ENCODE results near the gene PIK3CD.

The PIK3CD gene

DNA sequence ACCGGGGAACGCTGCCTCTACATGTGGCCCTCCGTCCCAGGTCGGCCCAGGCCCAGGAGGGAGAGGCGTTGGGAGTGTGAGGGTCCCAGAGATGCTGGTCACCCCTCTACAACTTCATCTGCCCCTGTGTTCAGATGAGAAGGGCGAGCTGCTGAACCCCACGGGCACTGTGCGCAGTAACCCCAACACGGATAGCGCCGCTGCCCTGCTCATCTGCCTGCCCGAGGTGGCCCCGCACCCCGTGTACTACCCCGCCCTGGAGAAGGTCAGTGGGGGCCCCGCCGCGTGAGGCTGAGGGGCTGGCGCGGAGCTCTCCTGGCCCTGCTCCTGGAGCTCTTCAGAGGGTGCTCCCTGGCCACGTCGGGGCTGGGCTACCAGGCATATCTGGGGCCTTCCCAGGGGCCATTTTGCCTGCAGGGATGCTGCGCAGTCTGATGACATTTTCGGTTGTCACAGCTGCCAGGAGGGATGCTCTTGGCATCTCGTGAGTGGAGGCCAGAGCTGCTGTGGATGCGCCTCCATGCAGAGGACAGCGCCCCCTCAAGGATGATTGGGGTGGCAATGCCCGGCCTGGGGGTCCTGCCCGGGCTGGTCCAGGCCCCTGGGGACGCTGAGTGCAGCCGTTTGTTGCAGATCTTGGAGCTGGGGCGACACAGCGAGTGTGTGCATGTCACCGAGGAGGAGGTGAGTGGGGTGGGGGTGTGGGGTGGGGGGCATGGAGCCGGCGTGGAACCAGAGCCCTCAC, 68.6 kb downstream of the PIK3CD start:
- DNase-seq, result no peak

DNA sequence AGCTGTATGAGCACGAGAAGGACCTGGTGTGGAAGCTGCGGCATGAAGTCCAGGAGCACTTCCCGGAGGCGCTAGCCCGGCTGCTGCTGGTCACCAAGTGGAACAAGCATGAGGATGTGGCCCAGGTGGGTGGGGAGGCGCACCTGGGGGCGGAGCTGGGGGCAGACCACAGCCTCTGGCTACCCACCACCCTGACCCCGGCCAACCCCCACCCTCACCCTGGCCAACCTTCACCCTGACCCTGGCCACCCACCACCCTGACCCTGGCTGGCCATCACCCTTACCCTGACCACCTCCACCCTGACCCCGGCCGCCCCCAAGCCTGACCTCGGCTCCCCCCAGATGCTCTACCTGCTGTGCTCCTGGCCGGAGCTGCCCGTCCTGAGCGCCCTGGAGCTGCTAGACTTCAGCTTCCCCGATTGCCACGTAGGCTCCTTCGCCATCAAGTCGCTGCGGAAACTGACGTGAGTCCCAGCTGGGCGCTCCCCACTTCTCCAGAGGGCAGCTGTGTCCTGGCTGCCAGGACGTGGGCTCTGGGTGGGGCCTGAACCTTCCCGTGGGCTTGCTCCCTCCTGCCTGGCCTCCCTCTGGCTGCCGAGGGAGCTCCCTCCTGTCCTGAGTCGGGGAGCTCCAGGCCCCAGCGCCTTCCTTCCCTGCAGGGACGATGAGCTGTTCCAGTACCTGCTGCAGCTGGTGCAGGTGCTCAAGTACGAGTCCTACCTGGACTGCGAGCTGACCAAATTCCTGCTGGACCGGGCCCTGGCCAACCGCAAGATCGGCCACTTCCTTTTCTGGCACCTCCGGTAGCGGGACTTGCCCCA, 69.5 kb downstream of the PIK3CD start:
- DNase-seq, result no peak

DNA sequence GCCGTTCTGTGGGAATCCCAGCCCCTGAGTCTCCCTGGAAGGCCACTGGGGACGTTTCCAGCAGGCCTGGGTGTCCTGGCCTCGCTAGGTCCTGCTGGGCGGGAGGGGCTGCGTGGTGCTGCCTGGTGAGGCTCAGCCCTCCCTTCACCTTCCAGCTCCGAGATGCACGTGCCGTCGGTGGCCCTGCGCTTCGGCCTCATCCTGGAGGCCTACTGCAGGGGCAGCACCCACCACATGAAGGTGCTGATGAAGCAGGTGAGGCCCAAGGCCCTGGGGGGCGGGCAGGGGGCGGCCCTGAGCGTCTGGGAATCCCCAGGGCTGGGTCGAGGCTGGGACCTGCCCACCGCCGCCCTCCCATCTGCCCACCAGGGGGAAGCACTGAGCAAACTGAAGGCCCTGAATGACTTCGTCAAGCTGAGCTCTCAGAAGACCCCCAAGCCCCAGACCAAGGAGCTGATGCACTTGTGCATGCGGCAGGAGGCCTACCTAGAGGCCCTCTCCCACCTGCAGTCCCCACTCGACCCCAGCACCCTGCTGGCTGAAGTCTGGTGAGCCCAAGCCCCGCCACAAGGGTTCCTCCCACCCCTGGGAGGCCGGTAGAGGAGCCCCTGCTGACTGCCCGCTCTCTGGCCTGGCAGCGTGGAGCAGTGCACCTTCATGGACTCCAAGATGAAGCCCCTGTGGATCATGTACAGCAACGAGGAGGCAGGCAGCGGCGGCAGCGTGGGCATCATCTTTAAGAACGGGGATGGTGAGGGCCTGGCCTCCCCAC, 70.3 kb downstream of the PIK3CD start:
- DNase-seq, result peak in 2 of 4 experiments; percentile 34 to 42

DNA sequence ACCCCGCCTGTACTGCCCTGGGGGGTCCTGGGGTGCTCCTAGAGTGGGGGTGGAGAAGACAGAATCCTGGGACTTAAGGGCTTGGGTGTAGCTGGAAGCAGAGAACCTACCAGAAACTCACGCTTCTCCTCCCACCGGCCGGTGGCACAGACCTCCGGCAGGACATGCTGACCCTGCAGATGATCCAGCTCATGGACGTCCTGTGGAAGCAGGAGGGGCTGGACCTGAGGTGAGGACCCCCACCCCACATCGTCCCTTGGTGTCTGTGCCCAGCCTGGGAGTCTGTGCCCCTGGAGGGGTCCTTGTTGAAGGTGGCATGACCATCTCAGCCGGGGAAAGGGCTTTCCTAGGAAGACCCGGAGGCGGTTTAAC, 70.8 kb downstream of the PIK3CD start:
- DNase-seq, result no peak

DNA sequence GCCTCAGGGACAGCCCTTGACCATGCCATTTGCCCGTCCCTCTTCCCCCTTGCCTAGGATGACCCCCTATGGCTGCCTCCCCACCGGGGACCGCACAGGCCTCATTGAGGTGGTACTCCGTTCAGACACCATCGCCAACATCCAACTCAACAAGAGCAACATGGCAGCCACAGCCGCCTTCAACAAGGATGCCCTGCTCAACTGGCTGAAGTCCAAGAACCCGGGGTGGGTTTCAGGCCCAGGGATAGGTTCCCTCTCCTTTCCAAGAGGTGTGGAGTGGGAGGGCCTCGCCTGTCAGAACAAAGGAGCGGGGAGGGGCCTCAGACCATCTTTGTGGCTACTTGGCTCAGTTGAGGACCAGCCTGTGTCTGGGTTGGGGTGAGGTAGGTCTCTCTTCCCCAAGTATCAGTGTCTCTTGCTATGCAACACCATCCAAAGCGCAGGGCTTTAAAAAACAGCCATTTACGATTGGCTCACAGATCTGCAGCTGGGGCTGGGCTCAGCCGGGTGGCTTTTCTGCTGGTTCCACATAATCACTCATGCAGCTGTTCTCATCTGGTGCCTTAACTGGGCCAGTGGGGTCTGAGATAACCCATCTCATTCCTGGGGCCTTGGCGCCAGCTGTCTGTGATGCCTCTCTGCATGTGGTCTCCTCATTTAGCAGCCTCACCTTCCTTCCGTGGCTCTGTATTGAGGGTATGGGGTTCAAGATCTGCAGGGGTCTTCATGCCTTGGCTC, 71.7 kb downstream of the PIK3CD start:
- DNase-seq, result no peak

DNA sequence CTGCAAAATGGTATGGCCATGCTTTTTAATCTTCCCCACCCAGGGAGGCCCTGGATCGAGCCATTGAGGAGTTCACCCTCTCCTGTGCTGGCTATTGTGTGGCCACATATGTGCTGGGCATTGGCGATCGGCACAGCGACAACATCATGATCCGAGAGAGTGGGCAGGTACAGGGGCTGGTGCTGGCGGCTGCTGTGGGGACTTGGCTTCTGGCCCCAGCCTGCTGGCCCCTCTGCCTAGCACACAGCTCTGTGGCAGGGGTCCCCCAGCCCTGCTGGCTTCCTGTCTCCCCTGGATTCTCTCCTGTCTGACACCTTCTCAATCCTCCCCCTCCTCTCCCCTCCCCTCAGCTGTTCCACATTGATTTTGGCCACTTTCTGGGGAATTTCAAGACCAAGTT, 72.4 kb downstream of the PIK3CD start:
- no peak for DNase-seq

DNA sequence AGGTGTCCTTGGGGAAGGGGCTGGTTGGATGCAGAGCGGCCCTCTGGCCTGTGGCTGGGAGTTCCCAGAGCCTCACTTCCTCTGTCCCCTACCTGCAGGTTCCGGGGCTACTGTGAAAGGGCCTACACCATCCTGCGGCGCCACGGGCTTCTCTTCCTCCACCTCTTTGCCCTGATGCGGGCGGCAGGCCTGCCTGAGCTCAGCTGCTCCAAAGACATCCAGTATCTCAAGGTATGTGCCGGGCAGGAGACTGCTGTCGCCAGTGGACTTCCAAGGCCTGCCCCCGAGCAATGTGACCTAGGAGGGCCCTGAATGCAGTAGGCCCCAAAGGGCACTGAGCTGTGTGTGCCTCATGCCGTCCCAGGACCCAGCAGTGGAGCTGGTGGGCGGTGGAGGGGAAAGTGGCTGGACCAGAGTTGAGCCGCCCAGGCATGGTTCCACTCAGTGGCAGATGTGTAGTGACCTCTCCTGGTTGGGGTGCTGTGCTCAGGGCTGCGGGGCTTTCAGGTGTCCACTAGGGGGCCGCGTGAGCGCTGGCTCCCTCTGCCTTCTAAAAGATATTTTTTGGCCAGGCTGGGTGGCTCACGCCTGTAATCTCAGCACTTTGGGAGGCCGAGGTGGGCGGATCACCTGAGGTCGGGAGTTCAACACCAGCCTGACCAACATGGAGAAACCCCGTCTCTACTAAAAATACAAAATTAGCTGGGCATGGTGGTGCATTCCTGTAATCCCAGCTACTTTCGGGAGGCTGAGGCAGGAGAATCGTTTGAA, 73.4 kb downstream of the PIK3CD start:
- DNase-seq, result peak; percentile 73 to 86 (median 78)

DNA sequence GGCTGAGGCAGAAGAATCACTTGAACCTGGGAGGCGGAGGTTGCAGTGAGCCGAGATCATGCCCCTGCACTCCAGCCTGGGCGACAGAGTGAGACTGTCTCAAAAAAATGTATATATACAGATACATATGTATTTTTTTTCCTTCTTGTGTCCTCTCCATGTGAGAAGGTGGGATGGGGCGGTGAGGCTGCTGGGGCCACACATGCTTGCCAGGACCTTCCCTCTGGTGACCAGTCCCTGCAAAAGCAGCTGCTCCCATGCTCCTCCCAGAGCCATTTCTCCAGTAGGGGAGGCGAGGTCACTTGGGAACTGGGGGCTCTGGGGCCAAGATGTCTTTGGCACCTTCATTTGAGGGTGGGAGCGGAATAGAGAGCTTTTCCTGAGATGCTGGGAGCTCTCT, 74.9 kb downstream of the PIK3CD start:
- no peak for DNase-seq

DNA sequence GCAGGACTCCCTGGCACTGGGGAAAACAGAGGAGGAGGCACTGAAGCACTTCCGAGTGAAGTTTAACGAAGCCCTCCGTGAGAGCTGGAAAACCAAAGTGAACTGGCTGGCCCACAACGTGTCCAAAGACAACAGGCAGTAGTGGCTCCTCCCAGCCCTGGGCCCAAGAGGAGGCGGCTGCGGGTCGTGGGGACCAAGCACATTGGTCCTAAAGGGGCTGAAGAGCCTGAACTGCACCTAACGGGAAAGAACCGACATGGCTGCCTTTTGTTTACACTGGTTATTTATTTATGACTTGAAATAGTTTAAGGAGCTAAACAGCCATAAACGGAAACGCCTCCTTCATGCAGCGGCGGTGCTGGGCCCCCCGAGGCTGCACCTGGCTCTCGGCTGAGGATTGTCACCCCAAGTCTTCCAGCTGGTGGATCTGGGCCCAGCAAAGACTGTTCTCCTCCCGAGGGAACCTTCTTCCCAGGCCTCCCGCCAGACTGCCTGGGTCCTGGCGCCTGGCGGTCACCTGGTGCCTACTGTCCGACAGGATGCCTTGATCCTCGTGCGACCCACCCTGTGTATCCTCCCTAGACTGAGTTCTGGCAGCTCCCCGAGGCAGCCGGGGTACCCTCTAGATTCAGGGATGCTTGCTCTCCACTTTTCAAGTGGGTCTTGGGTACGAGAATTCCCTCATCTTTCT, 75.5 kb downstream of the PIK3CD start:
- no peak for DNase-seq

DNA sequence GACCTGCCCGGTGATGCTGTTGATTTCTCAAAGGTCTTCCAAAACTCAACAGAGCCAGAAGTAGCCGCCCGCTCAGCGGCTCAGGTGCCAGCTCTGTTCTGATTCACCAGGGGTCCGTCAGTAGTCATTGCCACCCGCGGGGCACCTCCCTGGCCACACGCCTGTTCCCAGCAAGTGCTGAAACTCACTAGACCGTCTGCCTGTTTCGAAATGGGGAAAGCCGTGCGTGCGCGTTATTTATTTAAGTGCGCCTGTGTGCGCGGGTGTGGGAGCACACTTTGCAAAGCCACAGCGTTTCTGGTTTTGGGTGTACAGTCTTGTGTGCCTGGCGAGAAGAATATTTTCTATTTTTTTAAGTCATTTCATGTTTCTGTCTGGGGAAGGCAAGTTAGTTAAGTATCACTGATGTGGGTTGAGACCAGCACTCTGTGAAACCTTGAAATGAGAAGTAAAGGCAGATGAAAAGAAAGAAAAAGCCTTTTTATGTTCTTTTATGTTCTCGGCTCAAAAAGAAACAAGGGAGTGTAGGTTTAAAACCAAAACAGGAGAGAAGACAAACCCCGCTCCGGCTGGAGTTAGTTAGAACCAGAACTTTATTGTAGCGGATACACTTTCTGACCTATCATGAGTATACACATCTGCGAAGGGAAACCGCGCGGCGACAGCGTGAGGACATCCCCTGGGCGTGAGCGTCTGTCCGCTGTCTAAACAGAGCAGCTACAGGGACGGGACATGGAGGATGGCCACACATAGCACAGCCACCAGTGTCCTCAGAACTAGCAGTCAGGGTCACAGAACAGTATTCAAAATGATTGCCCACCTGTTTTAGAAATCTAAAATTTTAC, 77.1 kb downstream of the PIK3CD start:
- peak in 3 of 4 experiments; percentile 34 to 51 (median 35) for DNase-seq

DNA sequence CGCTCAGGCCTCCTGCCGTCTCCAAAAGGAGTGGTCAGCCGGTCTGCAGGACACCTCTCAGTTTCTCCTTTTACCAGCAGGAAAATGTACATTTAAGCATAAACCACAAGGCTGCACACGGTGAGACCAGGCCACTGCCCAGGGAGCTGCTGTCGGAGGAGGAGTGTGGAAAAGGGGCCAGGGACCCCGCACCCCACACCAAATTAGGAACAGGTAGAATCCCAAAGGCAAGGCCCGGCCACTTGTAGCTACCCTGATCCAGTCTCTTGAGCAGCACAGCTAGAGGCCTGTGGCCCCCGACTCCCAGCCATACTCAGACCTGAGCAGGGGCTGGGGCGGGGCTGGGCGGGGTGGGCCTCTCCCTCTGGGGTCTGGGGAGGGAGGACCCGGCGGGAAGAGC, 78.0 kb downstream of the PIK3CD start:
- DNase-seq, result no peak

DNA sequence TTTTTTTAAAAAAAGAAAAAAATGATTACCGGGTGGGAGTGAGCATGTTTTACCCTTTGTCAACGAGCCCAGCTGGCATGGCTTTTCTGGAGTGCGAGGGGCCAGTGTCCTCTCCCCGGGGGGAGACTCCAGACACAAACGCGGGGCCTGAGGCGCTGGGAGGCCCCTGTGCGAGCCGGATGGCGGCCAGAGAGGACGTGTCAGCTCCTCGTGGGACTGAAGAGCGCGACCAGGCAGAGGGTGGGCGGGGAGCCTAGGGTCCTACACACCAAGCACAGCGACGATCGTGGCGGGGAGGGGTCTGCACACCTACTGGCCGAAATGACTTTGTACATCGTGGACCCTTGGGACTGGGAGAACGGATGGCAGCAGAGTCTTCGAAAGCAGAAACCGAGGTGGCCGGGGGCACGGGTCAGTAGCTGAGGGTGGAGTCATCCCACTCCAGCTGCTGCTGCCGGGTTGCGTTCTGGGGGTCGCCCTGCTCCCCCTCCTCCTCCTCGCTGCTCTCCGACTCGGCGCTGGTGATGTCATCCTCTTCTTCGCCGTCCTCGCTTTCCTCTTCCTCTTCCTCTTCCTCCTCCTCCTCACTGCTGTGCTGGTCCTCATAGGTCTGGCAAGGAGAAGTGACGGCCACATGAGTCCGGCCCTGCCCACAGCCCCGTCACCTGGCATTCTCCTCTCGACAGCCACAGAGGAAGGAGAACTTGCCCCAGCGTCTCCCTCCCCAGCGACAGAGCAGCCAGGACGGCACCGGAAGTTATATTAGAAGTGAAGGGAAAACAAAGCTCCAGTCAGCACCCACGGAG, 78.8 kb downstream of the PIK3CD start:
- DNase-seq, result peak; percentile 87 to 94 (median 94)

DNA sequence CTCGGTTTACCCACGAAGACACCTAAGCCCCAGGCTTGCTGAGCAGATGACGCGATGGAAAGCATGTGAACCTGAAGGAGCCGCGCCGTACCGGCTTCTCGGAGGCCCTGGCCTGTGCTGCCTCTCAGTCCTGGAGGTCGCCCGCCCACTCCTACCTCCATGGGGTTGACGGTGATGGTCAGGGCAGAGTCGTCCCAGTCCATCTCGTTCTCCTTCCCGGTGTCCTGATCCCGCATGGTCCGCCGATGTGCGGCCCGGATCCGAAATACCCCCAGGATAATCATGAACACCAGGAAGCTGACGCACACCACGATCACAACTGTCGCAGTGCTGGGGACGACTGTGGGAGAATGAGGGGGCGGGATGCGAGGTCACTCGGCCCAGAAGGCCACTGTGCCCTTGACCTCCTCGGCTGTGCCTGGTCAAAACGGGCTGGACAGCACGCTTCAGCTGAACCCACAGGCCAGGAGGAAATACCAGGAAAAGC, 79.6 kb downstream of the PIK3CD start:
- DNase-seq, result no peak

DNA sequence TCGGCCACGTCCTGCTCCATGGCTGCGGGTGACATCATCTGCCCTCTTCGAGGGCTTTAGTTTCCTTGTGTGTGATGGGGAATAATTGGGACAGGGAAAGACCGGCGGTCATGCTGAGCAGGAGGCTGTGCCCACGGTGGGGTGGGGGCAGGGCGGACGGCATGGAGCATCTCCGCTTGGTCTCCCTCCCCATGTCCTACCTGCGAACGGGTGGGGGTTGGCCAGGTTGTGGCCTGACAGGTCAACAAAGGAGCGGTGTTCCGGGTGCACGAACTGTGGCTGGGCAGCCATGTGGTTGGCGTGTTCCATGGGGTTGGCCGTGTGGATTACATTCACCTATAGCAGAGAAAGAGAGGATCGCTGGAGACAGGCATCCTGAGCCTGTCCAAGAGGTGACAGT, 80.0 kb downstream of the PIK3CD start:
- no peak for DNase-seq

DNA sequence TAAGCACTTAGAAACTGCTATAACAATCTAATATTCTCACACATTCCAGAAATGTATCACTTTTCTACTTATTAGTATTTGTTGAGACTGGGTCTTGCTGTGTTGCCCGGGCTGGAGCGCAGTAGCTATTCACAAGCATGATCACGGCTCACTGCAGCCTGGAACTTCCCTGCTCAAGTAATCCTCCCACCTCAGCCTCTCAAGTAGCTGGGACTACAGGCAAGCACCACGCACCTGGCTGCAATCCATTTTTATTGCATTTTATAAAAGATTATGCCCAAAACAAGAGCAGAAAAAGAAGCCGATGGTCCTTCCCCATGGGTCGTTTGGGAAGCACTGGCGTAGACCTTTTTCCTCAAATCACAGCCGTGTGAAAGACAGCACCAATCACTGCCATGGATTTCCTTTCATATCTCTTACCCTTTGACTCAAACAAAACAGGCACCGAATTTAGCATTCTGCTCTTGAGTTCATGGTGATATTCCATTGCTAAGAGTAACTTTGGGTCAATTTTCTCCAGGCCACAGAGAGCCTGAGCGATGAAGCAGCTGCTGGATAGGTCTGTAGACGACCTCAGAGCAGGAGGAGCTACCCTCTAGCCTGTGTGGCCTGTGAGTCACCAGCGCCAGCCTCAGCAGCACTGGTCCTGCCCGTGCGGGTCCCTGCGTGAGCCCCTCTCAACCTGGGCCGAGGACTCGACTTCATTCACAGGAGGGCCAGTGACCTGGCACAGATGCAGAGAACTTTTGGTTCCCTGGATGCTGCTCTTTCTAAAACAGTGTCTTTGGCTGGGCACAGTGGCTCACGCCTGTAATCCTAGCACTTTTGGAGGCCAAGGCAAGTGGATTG, 80.8 kb downstream of the PIK3CD start:
- DNase-seq, result no peak

DNA sequence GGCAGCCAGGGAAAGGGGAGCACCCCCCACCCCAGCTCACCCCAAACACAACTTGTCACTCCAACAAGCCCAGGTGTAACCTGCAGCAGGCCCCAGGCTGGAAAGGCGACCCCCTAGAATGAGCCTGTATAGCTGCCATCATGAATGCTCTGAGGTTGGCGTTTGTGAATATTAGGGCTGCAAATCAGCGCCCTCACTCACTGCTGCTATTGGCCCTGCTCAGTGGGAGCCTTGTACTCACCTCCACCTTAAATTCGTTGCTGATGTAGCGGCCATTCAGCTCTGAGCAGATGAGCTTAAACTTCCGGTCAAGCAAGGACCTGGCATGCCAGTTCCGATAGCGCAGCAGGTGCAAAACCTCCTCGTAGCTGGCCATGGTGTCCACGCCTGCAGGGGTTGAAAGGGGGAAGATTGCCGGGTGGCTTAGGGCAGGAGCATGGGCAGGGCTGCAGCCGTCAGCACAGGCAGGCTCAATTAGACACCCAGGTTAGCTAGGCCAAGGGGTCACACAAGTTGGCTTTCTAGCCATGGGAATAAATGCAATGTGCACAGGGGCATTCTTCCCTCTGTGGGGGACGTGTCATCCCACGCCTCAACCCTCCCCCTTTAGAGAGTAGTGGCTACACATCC, 81.7 kb downstream of the PIK3CD start:
- DNase-seq, result no peak

DNA sequence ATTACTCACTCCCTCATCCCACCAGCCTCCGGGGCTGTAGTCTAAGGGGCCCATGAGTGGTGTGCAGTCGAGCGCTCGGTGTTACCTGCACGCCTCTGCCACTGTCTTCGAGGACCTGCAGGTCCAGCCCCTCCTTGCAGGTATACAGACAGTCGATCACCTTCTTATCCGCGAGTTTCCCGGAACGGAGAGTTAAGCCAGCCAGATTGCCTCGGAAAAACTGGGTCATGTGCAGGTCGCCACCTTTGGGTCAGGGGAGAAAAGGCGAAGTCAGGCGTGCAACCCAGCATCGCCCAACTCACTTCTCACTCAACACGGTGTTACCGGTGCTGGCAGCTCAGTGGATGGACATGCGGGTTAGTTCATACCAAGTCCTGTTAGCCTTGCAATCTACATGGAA, 84.3 kb downstream of the PIK3CD start:
- DNase-seq, result no peak

DNA sequence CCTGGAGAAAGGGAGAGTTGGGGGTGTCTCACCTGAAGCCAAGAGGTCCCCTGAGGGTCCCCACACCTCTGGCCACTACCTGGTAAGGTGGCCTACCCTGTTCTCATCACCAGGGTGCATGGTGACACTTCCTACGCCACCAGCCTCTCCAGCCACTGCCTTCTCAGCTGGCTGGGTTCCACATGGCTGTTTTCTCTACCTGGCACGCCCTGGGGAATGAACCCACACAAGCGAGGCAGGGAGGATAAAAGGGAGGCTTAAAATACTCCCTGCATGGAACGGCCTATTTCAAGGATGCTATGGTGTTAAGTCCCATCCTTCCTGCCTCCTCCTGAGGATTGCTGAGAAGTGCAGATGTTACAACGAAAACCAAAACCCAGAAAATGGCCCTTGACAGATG, 84.7 kb downstream of the PIK3CD start:
- no peak for DNase-seq
